ENCODE measurements around the gene TARM1. TPM values are rescaled to one million over a fixed set of nuclear protein-coding genes. Genes with fewer than 3 reads are reported as not detected.

The TARM1 gene
- total RNA-seq, 4 donors from 2014 or later, result not detected

- TF ChIP-seq, protein P1, sequence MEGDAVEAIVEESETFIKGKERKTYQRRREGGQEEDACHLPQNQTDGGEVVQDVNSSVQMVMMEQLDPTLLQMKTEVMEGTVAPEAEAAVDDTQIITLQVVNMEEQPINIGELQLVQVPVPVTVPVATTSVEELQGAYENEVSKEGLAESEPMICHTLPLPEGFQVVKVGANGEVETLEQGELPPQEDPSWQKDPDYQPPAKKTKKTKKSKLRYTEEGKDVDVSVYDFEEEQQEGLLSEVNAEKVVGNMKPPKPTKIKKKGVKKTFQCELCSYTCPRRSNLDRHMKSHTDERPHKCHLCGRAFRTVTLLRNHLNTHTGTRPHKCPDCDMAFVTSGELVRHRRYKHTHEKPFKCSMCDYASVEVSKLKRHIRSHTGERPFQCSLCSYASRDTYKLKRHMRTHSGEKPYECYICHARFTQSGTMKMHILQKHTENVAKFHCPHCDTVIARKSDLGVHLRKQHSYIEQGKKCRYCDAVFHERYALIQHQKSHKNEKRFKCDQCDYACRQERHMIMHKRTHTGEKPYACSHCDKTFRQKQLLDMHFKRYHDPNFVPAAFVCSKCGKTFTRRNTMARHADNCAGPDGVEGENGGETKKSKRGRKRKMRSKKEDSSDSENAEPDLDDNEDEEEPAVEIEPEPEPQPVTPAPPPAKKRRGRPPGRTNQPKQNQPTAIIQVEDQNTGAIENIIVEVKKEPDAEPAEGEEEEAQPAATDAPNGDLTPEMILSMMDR (IDR thresholded peaks at IDR 0.05; ENCODE audit: low read depth), result no peak
Observed at GRCh38 chr19:54026656-54027055, 54.5 kb downstream of the TARM1 start.

DNA sequence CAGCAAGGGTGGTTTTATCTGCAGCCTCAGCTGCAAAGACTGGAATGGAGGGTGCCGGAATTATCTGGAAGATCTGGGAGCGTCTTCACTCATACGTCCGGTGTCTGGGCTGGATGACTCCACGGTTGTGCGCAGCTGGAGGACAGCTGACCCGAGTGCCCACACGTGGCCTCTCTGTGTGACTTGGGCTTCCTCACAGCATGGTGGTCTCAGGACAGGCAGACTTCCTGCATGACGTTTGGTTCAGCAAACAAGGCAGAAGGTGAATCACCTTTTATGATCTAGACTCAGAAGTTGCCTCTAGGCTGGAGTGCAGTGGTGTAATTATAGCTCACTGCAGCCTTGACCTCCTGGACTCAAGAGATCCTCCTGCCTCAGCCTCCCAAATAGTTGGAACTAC lies 56.5 kb downstream of the TARM1 start:
- TF ChIP-seq, protein P1 (IDR thresholded peaks at IDR 0.05; ENCODE audit: low read depth), result no peak

DNA sequence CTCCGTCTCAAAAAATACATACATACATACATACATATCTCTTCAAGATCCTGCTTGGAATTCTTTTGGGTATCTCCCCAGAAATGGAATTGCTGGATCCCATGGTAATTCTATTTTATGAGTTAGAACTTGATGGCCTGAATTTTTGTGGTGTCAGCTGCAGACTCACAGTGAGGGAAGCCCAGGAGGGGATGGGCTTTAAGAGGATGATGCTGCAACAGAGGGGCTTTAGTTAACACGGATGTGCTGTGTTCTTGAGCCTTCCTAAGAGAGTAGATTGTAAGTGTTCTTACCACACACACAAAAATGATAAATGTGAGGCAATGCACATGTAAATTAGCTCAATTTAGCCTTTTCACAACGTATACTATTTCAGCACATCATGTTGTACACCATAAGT lies 58.0 kb downstream of the TARM1 start:
- TF ChIP-seq, protein P1 (IDR thresholded peaks at IDR 0.05; ENCODE audit: low read depth), result no peak

GRCh38 chr19:54021932-54022331 lies 59.2 kb downstream of the TARM1 start:
- TF ChIP-seq, protein P1 (IDR thresholded peaks at IDR 0.05; ENCODE audit: low read depth), result no peak

DNA sequence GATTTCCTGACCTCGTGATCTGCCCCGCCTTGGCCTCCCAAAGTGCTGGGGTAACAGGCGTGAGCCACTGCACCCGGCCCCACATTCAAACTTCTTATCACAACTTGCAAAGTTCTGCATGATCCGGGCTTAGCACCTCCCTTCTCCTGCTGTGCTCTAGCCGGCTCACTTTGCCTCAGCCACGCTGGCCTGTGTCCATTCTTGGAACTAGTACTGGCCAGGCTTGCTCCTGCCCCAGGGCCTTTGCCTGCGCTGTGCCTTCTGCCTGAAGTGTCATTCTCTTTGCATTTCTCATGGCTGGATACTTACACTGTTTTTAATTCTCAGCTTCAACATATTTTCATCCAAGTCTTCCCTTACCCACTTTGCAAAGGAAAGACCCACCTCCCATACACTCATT lies 59.8 kb downstream of the TARM1 start:
- TF ChIP-seq, protein P1 (IDR thresholded peaks at IDR 0.05; ENCODE audit: low read depth), result no peak

Small RNAs within 50 kb of the gene (small RNA-seq; reads per million reads assigned to genes)
- gene AC012314.20, result not detected

Other genes with a start within 250 kb of the TARM1 start
- 10 to 100 TPM; 29.9 to 37.9 (median 34.7) TPM for gene MYADM, start 213.5 kb downstream of the TARM1 start, total RNA-seq
- not detected for gene PRKCG, start 199.2 kb downstream of the TARM1 start, total RNA-seq
- not detected for gene CACNG7, start 172.1 kb downstream of the TARM1 start, total RNA-seq
- under 1 TPM in 1 of 4 donors, not detected in 3; under 0.01 TPM for gene CACNG8, start 118.4 kb downstream of the TARM1 start, total RNA-seq
- not detected for gene CACNG6, start 89.7 kb downstream of the TARM1 start, total RNA-seq
- gene VSTM1, start 17.5 kb downstream of the TARM1 start, total RNA-seq, result not detected
- gene OSCAR, start 19.4 kb upstream of the TARM1 start, total RNA-seq, result 10 to 100 TPM in 1 of 4 donors, 1 to 10 TPM in 2, under 1 TPM in 1; 0.75 to 21.9 (median 2.4) TPM
- gene NDUFA3, start 21.5 kb upstream of the TARM1 start, total RNA-seq, result 10 to 100 TPM in 3 of 4 donors, 1 to 10 TPM in 1; 9.5 to 89.8 (median 21.8) TPM
- gene TFPT, start 34.3 kb upstream of the TARM1 start, total RNA-seq, result 10 to 100 TPM in 3 of 4 donors, 1 to 10 TPM in 1; 5.7 to 23.6 (median 16.6) TPM
- gene PRPF31, start 34.4 kb upstream of the TARM1 start, total RNA-seq, result 10 to 100 TPM; 26.6 to 43.6 (median 36.9) TPM
- gene CNOT3, start 56.4 kb upstream of the TARM1 start, total RNA-seq, result 10 to 100 TPM; 16.8 to 39.4 (median 23.3) TPM
- gene LENG1, start 78.4 kb upstream of the TARM1 start, total RNA-seq, result 10 to 100 TPM in 1 of 4 donors, 1 to 10 TPM in 3; 2.9 to 12.8 (median 5.2) TPM
- 1 to 10 TPM in 2 of 4 donors, under 1 TPM in 1, not detected in 1; 0.17 to 2.4 (median 1.1) TPM for gene TMC4, start 91.8 kb upstream of the TARM1 start, total RNA-seq
- 10 to 100 TPM in 3 of 4 donors, 1 to 10 TPM in 1; 8.8 to 36.7 (median 21.2) TPM for gene MBOAT7, start 108.2 kb upstream of the TARM1 start, total RNA-seq
- 10 to 100 TPM; 13.5 to 49.7 (median 42.4) TPM for gene TSEN34, start 109.9 kb upstream of the TARM1 start, total RNA-seq
- gene RPS9, start 119.5 kb upstream of the TARM1 start, total RNA-seq, result 1,000 to 10,000 TPM; 1,278 to 2,474 (median 1,889) TPM
- 100 to 1,000 TPM in 1 of 4 donors, 10 to 100 TPM in 3; 16.0 to 156 (median 43.1) TPM for gene LILRB3, start 141.6 kb upstream of the TARM1 start, total RNA-seq
- gene LILRA6, start 161.4 kb upstream of the TARM1 start, total RNA-seq, result 10 to 100 TPM in 1 of 4 donors, 1 to 10 TPM in 3; 2.8 to 18.7 (median 9.1) TPM
- 10 to 100 TPM; 46.2 to 62.3 (median 54.8) TPM for gene LILRB5, start 175.9 kb upstream of the TARM1 start, total RNA-seq
- gene LILRB2, start 199.7 kb upstream of the TARM1 start, total RNA-seq, result 10 to 100 TPM in 1 of 4 donors, 1 to 10 TPM in 3; 2.8 to 14.6 (median 7.6) TPM
- 10 to 100 TPM in 1 of 4 donors, 1 to 10 TPM in 3; 3.1 to 23.3 (median 3.4) TPM for gene LILRA5, start 231.8 kb upstream of the TARM1 start, total RNA-seq